Measurements from ENCODE around the gene SAMSN1.

SAMSN1 gene

DNA sequence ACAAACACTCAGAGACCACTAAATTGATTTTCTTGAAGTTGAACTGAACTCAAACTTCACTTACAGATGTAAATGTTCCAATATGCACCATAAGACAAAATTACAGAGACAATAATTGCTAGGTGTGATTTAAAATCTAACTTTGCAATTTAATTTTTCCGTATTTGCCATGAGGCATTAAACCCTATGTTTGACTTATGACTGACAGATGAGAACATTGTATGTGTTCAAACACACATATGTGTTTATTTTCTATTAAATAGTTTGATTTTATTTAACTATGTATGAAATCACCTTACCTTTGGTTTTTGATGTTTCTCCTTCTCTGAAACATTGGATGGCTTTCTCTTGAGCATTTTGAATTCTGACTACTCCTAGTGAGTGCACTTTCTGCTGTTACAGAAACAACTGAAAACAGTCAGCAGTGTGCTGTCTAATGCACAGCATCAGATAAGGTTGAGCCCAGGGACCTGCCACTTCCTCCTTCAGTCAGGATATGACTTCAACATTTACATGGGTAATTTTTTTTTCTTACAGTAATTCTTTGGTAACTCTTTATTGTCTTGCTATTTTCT, at the start of gene SAMSN1:
Gene SAMSN1, minus strand, starts transcription at position 410 of the 575 bp plus-strand sequence. Its CDS starts 54 bp downstream, at position 356.
- no peak for DNase-seq (ENCODE audit: low spot score)

DNA sequence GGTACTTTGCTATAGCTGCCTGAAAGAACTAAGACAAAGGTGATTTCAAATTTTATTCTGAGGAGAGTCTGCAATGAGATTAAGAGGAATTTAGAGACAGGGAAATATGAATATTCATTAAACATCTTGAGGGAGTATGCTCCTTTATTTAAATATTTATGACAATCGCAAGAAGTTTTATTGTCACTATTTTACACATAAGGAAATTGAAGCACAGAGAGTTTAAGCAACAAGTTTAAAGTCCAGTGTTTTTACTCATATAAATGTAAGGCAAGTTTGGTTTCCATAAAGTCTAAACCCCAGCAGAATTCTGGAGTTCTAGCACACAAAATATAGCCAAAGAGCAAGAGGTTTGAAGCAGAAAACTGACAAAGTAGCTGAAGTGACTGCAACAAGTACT, 49.3 kb upstream of the SAMSN1 start:
- no peak for DNase-seq (ENCODE audit: low spot score)

DNA sequence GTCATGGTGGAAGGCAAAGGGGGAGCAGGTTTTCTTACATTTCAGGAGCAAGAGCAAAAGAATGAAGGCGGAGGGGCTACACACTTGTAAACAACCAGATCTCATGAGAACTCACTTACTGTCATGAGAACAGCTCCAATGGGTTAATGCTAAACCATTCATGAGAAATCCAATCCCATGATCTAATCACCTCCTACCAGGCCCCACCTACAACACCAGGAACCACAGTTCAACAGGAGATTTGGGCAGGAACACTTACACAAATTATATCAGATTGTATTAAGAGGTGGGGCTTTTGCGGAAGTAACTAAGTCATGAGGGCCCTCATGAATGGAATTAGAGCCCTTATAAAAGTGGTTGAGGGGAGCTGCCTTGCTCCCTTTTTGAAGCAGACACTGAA, 48.9 kb upstream of the SAMSN1 start:
- DNase-seq (ENCODE audit: low spot score): no peak

DNA sequence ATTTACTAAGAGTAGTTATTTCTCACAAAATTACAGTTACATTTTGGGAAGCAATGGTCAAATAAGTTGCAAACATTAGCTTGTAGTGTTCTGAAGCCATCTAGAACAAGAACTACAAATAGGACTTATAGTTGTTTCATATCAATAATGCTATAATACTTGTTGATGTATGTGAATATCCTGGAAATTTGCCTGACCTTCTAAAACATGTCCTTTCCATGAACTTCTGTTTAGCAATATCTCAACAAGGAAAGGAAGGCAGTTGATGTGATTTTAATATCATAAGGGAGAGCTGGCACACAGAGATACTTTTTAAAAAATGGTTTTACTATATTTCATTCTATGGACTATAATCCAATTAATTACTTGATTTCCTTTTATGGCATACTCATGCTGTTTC, 47.1 kb upstream of the SAMSN1 start:
- DNase-seq (ENCODE audit: low spot score): no peak

GRCh38 chr21:14592296-14593000, 46.3 kb upstream of the SAMSN1 start:
- DNase-seq (ENCODE audit: low spot score): no peak

DNA sequence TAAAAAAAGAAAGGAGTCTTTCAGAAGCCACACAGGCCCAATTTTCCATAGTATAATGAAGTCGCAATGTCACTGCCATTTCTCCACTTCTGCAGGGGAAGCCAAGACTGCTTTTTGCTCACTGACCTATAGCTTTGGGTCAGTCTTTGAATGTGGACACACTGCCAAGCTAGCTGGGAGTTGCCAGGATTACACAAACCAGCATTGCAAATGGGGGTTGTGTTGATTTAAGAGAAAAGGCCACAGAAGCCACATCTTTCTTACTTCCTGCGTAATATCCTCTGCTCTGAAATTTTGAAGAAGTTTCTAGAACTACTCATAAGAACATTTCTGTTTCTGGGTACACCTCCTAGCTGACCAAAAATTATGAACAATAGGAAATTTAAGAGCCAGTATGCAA, 45.8 kb upstream of the SAMSN1 start:
- no peak for DNase-seq (ENCODE audit: low spot score)

- no peak for DNase-seq (ENCODE audit: low spot score)
Measured at GRCh38 chr21:14591377-14591776, 45.3 kb upstream of the SAMSN1 start.

DNA sequence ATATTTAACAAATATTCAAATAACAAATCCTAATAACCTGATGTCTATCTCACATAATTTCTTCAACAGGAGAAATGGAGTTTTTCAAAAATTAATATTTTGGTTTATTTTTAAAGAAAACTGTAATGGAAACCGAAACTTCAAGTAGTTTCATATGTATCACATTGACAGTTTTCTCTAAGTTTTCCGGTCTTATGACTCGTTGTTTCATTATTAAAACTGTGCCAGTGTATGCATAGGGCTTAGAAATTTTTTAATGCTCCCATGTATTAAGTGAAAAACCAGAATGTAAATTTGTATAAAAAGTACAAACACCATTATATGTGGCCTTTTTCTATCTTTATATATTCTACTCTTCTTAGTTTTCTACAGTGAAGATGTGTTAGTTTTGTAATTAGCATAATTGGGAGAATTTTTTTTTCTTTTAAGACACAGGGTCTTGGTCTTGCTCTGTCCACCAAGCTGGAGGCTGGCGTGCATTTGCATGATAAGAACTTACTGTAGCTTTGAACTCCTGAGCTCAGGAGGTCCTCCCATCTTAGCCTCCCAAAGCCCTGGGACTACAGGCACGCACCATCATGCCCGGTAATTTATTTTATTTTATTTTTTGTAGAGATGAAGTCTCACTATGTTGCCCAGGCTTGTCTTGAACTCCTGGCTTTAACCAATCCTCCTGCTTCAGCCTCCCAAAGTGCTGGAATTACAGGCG, 43.9 kb upstream of the SAMSN1 start:
- DNase-seq (ENCODE audit: low spot score): no peak

GRCh38 chr21:14587266-14587665, 41.2 kb upstream of the SAMSN1 start:
- no peak for DNase-seq (ENCODE audit: low spot score)

DNA sequence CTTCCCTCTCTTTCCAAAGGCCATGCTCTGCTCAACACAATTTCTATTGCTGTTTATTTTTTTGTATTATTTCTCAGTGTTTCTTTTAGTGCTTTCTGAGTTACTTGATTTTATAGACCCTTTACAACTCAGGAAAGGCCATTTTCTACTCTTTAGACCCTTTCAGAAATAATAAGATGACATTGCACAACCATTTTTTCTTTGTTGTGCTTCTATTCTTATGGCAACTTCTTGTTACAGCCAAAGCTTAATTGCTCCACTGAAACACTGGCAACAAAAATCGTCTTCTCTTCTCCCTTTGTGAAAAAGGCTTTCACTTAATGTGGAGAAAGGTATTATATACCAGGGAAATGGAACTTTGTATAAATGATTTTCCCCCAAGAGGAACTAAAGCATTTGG, 39.0 kb upstream of the SAMSN1 start:
- no peak for DNase-seq (ENCODE audit: low spot score)

DNA sequence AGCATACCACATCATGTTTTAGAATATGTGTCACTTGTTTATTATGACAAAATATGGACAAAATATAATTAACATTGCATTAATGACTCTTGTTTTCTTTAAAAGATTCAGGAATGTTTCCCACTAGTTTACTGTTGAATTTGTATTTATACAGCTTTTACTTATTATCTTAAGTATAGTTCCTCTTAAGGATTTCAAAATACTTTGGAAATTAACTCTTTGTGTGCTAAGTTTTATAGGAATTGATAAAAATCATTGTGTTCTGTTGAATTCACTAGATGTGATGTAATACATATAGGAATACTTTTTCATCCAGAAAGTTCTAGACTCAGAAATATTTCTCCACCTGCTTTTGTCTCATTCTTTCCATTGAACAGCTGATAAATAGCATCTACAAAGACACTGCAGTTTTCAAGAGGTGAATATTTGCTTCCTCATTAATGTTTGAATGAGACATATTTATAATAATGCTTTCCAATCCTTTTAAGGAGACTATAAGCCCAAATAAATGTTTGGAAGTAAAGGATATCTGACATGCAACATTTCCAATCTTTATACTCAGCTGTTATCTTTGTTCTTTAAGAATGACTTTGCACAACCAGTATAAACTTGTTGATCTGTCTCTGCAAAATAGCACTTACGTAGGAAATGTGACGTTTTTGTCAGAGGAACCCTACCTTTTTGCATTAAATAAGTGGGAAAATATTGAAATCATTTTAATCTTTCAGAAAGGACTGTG, 38.4 kb upstream of the SAMSN1 start:
- no peak for DNase-seq (ENCODE audit: low spot score)

GRCh38 chr21:14583629-14584255, 37.6 kb upstream of the SAMSN1 start:
- no peak for DNase-seq (ENCODE audit: low spot score)

DNA sequence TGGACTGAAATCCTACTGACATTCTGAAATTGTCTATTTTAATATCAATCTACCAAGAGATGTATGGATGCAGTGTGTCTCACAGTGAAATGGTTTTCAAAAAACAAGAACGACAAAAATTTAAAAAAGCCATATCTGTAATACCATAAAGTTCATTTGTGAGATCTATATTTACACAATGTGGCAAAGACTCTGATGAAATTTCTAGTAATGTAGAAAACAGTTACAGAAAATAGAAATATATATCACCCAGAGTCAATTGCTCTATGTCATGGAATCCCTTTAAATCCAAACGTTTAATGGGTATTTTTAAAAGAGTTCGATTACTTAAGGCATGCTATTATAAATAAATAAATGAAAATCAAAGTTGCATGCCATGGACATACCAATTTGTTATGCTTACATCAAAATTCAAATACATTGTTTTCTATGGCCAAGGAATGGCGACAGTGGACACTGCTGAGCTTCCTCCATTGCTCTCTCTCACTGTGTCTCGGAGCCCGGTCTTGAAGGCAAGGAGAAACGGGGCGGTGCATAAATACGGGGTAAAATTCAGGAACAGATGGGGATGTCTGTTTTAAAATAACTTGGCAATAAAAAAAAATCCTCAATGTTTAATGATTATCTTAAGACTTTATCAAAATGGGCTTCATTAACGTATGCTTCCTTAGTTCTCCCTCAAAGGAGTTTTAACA, 37.0 kb upstream of the SAMSN1 start:
- DNase-seq (ENCODE audit: low spot score): no peak

- DNase-seq (ENCODE audit: low spot score): no peak
Measured at GRCh38 chr21:14581902-14582457, 35.9 kb upstream of the SAMSN1 start.

- DNase-seq (ENCODE audit: low spot score): no peak
Measured at GRCh38 chr21:14573244-14573643, 27.1 kb upstream of the SAMSN1 start.

DNA sequence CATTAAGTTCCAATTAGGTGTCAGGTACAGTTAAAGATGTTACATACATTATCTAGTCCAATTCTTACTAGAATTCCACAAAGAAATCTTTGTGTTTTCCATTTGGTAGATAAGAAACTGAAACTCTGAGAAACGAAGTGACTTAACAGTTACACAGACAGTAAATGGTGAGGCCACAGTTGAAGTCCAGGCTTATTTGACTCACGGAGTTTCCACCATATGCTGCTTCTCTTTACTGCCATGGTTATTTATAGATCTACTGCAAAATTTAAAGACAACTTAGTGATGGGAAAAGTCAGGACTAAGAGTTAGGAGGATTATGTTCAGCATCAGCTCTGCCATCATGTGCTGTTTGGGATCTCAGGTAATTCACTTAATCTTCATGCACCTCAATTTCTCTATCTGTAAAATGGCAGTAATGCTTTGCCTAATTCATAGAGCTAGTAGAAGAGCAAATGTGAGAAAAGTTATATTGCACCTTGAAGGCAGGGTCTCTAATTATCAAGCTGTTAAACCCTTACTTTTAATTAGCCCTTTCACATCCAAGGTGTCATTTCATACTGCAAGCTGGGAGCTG, 26.2 kb upstream of the SAMSN1 start:
- DNase-seq (ENCODE audit: low spot score): no peak

- no peak for DNase-seq (ENCODE audit: low spot score)
Measured at GRCh38 chr21:14569868-14570267, 23.8 kb upstream of the SAMSN1 start.

DNA sequence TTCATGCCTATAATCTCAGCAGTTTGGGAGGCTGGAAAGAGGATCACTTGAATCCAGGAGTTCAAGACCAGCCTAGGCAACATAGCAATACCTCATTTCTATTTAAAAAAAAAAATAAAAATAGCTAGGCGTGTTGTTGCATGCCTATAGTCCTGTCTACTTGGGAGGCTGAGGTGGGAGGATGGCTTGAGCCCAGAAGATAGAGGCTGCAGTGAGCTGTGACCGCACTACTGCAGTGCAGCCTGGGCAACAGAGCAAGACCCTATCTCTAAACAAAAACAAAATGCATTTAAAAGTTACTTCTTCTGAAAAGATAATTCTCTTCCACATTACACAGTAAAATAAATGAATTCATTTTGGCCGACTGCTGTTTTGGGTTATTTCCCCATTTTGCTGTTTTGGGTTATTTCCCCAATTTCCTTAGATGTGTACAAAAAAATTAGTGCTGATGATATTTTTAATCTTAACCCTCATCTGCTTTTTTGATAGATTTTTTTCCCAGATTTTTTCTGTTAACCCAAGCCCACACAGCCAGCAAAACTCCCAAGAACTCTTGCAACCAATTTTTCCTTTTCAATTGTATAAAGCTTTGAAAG, 23.0 kb upstream of the SAMSN1 start:
- DNase-seq (ENCODE audit: low spot score): no peak

- DNase-seq (ENCODE audit: low spot score): no peak
Measured at GRCh38 chr21:14567331-14568279, 21.5 kb upstream of the SAMSN1 start.
